NCI-H345 (cell line): Measurements from ENCODE around the gene HSPA6.
"Not testable (repeated sequence)": the region's sequence is repeated elsewhere in the genome, so short reads cannot be mapped to it uniquely, and the experiment has no call there.

Experiments used
- DNase-seq: peaks from one replicate; lab custom pipeline; 2025; lab: John Stamatoyannopoulos, UW

Gene HSPA6

DNA sequence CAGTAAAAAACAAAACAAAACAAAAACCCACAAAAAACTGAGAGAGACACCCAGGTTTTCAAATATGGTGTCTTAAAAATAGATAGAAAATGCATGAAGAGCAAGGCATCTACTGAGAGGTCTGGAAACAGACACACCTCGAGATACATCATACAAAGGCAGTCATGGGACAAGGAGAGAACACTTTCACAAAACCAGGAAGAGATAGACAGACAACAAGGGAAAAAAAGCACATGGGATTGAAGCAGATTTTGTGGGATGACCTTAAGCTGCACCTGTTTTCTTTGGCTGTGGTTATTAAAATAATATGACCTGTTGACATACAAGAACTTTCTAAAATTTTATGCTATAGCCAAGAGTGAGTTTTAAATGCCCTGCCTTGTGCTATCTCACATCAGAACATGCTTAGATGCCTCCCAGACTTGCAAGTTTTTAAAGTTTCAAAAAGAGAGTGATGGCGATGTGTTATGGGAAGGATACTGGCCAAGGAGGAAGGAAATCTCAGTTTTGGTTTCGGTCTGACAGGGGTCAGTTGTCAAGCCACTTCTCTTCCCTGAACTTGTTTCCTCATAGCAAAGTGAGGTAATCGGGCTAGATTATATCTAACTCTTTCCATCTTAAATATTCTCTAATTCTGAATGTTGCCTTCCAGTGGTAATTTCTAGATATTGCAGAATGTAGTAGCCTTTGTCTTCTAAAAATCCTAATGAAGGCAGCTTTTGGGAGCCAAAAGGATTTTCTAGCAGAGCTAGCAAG is 36.8 kb downstream of the HSPA6 start:
- DNase-seq, result not testable (repeated sequence)

DNA sequence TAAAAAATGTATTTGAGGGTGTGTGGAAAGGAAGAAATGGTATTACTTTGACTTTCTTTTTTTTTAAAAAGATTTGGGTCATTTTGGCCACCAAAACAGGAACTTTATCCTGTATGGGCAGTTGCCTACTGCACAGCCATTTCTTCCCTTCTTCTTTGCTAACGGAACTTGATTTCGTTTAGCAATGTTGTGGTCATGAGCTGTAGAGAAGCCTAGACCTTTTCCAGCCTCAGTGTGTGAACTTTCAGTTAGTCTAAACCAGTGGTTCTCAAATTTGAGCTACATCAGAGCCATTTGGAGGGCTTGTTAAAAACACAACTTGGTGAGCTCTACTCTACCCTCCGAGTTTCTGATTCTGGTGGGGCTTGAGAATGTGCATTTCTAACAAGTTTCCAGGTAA is 38.1 kb downstream of the HSPA6 start:
- DNase-seq, result not testable (repeated sequence)

DNA sequence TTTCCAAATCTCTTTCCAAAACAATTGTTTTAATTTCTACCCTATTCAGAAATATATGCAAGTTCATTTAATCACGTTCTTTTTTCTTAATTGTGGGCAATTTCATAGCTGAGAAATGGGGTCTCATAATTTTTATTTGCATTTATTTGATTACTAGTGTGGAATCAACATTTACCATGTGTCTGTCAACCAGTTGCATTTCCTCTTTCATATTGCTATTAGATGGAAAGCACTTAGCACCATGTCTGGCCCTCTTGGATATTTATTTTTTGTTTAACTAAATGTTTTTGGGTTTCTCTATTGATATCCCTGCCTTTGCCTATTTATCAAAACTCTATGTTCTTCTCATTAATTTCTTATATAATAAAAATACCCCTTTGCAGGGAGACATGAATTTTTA is 39.2 kb downstream of the HSPA6 start:
- not testable (repeated sequence) for DNase-seq

DNA sequence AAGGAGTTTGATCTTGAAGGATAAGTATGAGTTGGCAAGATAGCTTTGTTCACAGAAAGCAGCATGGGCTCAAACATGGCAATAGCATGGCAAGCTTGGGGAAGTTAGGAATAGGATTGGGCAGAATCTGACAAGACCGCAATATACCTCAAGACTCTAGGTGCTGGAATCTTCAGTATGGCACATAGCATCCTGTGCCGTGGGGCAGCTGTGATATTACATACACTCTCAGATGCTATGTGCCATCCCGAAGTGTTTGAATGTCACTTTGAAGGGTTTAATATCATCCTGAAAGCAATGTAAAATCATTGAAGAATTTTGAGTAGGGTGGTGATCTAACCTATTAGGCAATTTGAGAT is 42.2 kb downstream of the HSPA6 start:
- not testable (repeated sequence) for DNase-seq

DNA sequence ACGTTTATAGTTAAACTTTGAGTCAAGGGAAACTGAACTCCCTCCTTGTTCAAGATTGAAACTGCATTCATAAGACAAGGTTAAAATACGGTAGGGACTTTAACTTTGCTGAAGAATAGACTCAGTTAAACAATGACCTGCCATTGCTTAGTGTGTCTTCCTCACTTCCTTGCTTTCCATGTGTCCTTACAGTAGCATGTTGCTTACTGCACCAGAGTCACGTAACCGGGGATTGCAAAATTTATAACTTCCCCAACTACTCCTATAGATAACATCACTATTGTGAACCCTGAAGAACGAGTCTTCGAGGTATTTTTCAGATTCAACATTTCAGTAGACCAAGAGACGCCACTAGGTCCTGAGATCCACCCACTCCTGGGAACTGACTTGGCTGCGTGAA is 47.4 kb downstream of the HSPA6 start:
- not testable (repeated sequence) for DNase-seq
